Activated CD4-positive, alpha-beta T cell treated with anti-CD3 and anti-CD28 coated beads for 4 hours (primary cell): ENCODE data around the gene MARK2.

ENCODE experiments used
- DNase-seq, 2 donors: peaks; one replicate each; pipeline ENCODE4 v3.0.0-alpha.2; 2020

MARK2 gene

GRCh38 chr11:63937713-63938478 lies 99.0 kb downstream of the MARK2 start:
- DNase-seq: no peak

GRCh38 chr11:63938479-63939396 lies 99.8 kb downstream of the MARK2 start, which contains the start of gene NAA40:
Gene NAA40, plus strand, starts transcription at chr11:63939002. Its CDS starts 95 bp downstream, at chr11:63939097.
- DNase-seq: peak; percentile 87 to 92

DNA sequence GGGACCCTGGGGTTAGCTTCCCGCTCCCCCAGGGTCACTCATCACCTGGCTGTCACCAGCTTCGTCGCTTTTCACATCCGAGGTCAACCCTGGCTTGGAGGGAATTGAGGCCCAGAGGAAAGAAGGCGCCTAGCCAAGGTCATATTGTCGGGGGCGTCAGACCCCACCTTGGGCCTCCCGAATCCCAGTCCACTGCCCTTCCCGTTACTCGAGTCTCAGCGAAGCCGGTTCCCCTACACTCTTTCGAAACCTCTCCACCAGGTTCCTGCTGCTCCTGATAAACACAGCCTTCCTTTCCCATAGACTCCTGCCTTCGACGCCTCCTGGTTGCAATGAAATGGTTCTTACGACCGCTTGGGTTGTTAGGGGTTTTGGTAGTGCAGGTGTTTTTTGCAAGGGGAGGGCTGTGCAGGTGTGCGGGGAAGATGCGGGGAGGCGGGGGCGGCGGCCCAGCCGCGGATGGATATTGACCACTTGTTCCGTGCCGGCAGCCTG lies 100.5 kb downstream of the MARK2 start:
- DNase-seq: no peak

GRCh38 chr11:63940786-63941185 lies 101.9 kb downstream of the MARK2 start:
- no peak for DNase-seq

DNA sequence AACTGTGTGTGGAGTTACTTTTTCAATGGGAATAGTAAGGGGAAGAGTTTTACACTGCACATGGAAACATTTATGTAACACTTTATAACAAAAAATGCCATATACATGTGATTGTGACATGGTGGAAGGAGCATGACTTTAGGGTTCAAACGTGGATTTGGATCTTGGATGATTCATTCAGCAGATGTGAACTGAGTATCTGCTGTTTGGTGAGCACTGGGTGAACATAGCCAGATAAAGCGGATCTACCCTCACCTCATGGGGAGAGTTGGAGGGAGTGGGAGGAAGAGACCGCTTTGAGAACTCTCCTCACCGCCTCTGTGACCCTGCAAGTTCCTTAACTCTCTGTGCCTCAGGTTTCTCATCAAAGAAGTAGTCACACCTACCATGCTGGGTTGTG lies 103.0 kb downstream of the MARK2 start:
- DNase-seq: no peak

DNA sequence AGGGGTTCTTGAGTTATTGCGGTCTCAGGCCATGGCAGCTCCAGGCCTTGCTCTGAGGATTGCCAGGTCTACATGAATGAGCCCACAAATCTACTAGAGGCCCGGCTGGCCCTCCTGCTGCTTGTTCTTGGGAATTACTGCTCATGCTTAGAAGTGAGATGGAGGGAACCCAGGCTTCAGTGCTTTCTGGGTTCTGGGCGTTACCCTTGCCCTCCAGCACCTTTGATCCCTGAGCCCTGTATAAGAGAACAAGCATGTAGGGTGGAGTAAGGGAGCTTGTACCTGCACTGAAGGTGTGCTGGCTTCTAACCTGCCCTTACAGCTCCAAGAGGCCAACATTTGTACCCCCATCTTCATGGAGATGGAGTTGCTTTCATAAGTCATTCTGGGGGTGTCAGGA lies 103.9 kb downstream of the MARK2 start:
- no peak for DNase-seq

GRCh38 chr11:63944987-63945386 lies 106.1 kb downstream of the MARK2 start:
- DNase-seq: no peak

- peak; percentile 51 to 59 for DNase-seq
Observed at GRCh38 chr11:63945477-63946163, 106.7 kb downstream of the MARK2 start.

GRCh38 chr11:63951779-63952536 lies 113.0 kb downstream of the MARK2 start:
- no peak for DNase-seq

DNA sequence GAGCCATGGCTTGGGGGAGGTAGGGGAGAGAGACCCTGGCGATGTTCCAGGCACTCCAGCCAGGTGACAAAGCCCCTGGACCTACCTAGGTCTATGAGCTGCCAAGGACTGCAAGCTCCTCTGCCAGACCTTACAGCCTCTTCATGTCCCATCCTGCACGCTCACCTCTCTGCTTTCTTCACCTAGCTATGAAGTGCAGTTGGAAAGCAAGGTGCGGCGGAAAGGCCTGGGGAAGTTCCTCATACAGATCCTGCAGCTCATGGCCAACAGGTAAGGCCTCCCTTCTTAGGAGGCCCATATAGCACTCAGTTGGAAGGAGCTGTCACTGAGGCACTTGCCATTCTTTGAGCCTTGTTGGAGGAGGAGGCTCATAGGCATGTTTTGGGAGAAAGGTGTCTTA lies 113.7 kb downstream of the MARK2 start:
- DNase-seq: no peak

DNA sequence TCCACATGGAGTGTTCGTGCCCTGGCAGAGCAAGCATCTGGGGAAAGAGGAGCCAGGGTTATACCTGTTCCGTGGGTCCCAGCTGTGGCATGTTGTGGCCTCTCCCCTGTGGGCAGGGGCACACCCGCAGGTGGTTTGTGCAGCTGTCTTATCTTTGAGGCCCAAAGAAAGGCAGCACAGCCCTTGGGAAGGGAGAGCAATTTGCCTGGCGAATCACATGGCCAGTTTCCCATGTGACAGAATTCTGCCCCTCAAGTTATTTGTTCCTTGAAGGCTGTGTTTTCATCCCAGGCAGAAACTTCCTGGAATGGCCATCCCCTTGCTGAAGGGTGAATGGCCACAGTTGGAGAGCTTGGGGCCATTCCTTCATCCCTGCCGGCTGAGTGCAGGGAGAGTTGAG lies 119.1 kb downstream of the MARK2 start:
- DNase-seq: no peak
